DOHH2 (cell line): ENCODE data around the gene KCNK18.

Experiments used
- CTCF ChIP-seq: fragments of 200-600 bp; sonication (generic); IDR thresholded peaks from one replicate; pipeline ENCODE4 v1.5.1; 2014; ENCODE audit warnings: antibody characterized with exemption, mild to moderate bottlenecking, low read depth, low read length; ENCODE audit not compliant: poor library complexity, severe bottlenecking
- EZH2phosphoT487 ChIP-seq: fragments of 200-600 bp; sonication (generic); IDR thresholded peaks from 2 replicates; pipeline ENCODE4 v1.6.1; 2017; ENCODE audit warnings: borderline replicate concordance, mild to moderate bottlenecking, antibody characterized with exemption, low read length, moderate library complexity, mixed read lengths

GRCh38 chr10:117160567-117160966 is 36.7 kb upstream of the KCNK18 start:
- no peak for TF ChIP-seq CTCF
- no peak for TF ChIP-seq EZH2phosphoT487
